HG03045 (cell line): ENCODE results near the gene LDLRAP1.
A peak's percentile ranks its signal among the peaks of the same experiment; 100 is the strongest.
"Not testable (repeated sequence)": the region's sequence is repeated elsewhere in the genome, so short reads cannot be mapped to it uniquely, and the experiment has no call there.

Experiments
- ATAC-seq: cut with Tn5 transposase; IDR thresholded peaks from one replicate; pipeline ENCODE4 v1.9.1; 2021; ENCODE audit warnings: mild to moderate bottlenecking, moderate library complexity; ENCODE audit not compliant: unreplicated experiment

LDLRAP1 gene

DNA sequence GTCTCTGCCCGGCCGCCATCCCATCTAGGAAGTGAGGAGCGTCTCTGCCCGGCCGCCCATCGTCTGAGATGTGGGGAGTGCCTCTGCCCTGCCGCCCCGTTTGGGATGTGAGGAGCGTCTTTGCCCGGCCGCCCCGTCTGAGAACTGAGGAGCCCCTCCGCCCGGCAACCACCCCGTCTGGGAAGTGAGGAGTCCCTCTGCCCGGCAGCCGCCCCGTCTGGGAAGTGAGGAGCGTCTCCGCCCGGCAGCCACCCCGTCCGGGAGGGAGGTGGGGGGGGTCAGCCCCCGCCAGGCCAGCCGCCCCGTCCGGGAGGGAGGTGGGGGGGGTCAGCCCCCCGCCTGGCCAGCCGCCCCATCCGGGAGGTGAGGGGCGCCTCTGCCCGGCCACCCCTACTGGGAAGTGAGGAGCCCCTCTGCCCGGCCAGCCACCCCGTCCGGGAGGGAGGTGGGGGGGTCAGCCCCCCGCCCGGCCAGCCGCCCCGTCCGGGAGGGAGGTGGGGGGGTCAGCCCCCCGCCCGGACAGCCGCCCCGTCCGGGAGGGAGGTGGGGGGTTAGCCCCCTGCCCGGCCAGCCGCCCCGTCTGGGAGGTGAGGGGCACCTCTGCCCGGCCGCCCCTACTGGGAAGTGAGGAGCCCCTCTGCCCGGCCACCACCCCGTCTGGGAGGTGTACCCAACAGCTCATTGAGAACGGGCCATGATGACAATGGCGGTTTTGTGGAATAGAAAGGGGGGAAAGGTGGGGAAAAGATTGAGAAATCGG lies 60.6 kb downstream of the LDLRAP1 start:
- not testable (repeated sequence) for ATAC-seq

DNA sequence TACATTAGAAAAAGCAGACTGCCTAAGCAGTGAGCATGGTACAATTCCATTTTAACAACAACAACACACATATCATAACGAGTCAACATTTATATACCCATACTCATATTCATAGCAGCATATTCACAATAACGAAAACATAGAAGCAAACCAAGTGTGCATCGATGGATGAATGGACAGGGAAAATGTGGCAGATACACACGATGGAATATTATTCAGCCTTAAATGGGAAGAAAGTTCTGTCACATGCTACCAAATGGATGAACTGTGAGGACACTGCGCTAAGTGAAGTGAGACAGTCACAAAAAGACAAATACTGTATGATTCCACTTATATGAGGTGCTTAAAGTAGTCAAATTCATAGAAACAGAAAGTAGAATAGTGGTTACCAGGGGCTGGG lies 63.7 kb downstream of the LDLRAP1 start:
- no peak for ATAC-seq

DNA sequence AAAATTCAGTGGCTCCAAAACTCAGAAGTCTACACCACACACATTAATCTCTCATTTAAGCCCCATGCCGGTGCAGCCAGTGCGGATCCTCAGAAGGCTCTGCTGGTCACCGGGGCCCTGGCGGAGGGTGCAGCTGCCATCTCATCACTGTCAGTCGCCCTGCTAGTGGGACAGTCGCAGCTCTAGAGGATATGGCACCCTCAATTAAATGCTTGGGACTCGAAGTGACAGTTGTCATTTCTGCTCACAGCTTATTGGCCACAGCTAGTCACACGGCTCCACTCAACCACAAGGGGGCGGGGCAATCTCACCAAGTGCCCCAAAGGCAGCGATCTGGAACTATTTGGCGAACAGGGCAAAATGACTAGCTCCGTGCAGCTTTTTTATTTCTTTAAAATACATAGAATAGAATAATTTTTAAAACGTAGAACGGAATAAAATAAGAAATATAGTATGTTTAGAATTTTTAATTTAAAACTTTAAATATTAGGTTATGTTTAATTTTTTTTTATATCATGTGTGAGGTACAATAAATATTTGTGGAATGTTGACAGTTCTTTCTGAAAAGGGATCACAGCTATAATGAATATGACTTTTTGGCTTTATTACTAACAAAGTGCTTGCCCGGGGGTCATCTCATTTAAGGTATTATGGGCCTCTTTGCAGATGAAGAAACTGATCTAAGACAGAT lies 65.2 kb downstream of the LDLRAP1 start:
- ATAC-seq: no peak

DNA sequence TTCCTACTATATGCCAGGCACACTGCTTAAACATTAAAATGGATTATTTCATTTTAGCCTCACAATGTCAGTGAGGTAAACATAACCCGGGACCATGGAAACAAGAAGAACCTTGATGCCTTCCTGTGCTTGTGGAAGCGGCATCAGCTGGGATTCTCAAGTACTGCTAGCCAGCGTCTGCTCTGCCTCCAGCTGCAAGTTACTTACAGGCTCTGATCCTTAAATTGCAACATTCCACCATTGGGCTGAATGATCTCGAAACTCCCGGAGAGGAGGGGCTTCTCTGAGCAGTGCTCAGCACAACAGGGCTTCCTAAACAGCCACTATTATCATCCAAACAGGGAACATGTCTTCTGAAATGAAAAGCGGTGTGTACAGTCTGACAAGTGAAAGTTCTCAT lies 66.5 kb downstream of the LDLRAP1 start:
- no peak for ATAC-seq

DNA sequence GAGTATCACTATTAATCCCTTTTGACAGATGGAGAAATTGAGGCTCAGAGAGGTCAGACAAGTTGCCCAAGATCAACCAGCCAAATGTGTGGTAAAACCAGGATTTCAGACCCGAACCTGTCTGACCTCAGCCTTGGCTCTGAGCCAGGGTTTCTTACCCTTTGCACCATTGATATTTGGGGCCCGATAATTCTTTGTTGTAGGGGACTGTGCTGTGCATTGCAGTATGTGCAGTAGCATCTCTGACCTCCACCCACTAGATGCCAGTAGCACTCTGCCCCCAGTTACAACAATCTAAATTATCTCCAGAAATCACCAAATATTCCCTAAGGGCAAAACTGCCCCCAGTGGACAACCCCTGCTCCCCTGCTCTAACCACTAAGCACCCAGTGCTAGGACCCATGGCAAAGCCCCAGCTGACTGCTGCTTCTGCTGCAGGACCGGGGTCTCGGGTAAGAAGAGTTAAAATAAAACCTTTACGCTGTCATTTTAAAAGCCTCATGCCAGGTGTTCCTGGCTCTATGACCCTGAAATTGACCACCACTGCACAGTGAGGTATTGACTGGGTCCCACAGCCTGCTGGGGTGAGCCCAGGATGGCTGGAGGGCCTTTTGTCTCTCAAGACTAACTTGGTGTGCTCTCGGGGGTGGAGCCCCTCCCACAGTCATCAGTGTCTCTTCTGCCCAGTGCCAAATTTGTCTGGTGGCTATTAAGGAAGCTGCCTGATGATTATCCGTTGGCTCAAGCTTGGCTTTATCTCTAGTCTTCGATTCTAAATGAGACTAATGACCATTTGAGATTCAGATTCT lies 67.6 kb downstream of the LDLRAP1 start:
- no peak for ATAC-seq

DNA sequence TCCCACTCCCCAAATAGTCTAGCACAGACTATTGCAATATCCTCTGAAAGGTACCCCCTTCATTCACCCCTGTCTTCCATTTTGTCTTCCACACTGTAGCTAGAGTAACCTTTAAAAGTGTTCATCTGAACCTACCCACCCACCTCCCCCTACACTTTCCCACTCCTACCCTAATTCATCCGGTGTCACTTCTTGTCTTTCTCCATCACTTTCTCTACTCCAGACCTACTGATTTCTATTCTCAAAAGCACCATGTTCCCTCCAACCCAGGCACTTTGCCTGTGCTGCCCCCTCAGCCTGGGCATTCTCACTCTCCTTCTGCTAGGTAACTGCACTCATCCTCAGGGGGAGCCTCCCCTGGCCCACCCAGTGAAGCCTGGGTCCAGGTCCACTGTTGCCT lies 68.4 kb downstream of the LDLRAP1 start:
- no peak for ATAC-seq

DNA sequence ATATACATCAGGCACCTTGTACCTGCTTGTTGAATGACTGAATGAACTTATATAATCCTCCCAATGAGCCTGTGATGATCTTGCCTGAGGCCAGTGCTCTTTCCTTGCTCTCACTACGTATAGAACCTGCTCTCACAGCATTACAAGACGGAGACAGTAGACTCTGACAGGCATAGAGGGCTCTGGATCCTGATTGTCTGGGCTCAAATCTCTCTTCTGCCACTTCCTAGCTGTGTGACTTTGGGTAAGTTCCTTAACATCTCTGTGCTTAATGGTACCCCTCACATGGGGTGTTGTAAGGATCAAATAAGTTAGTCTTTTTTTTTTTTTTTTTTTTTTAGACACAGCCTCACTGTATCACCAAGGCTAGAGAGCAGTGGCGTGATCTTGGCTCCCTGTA lies 69.0 kb downstream of the LDLRAP1 start:
- no peak for ATAC-seq

DNA sequence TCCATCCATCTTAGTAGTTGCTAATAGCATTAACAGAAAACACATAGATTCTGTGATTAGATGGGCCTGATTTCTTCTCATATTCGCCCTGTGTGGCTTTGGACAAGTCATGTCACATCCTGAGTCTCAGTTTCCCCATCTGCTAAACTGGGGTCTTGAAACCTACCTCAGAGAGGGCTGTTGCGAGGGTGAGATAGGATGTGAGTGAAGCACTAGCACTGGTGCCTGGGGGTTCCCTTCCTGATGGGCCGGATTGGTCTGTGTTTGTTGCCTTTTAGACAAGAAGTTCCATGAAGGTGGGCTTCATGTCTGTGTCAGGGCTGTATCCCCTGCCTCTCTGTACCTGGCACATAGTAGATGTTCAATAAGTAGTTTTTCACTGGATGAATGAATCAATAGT lies 69.7 kb downstream of the LDLRAP1 start:
- ATAC-seq: no peak

DNA sequence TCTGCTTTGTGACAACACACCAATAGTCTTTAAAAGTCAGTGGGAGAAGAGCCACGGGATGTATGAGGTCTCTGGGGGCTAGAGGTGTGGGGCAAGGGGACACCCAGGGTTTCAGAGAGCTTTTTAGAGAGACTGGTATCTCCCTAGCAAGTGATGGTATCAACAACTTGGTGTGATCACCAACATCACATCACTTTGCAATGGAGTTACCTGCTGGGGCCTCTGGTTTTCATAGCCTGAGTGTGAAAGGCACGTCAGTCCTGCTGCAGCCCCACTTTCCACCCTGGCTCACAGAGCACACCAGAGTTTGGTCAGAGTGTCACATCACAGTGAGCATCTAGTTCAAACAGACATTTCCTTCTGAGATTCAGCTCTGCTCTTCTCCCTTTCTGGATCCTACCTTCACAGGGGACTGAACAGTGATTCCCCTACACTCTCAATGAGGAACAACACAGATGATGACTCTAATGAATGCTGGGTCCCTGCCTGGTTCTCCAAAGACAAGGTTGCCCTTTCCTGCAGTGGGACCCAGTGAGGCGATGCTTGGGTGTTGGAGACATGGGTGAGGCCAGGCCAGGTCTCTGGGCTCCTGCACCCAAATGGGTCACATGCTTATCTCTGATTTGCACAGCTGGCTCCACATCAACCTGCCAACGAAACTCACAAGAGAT lies 71.2 kb downstream of the LDLRAP1 start:
- no peak for ATAC-seq

DNA sequence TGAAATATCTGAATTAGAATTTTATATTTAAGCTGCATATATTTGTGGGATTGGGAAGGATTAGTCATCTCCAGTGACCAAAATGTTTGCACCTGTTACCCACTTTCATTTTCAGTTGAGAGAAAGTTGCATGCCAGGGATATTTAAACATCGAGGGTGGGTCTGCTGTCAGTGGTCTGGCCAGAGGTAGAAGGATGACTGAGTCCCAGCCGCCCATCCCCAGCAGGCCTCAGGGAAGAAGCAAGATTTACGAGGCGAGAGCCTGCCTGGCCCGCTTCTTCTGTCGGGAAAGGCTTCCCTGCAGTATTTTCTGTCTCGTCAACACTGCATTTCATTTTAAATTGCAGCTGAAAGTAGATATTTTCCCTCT lies 71.8 kb downstream of the LDLRAP1 start:
- no peak for ATAC-seq

DNA sequence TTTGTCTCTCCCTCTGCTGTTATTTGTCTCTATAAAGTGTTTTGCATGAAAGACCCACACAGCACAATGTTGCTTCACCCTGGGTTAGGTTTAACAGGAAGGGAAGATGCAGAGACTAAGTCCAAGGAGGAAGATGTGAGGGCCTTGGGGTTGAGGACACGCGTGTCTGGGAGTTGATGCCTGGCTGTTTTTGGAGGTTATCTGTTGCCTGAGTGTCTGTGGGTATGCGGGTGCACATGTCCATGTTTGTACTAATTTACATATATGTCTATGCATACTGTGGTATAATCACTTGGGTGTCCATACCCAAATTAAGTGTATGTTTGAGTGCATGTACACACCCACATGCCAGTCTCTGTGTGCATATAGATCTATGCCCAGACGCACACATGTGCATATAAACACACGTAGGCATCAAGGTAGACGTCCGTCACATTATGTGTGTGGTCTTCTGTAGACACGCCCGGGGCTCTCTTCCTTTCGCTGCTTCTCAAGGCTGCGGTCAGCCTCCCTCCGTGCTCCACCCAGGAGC lies 72.2 kb downstream of the LDLRAP1 start:
- no peak for ATAC-seq

DNA sequence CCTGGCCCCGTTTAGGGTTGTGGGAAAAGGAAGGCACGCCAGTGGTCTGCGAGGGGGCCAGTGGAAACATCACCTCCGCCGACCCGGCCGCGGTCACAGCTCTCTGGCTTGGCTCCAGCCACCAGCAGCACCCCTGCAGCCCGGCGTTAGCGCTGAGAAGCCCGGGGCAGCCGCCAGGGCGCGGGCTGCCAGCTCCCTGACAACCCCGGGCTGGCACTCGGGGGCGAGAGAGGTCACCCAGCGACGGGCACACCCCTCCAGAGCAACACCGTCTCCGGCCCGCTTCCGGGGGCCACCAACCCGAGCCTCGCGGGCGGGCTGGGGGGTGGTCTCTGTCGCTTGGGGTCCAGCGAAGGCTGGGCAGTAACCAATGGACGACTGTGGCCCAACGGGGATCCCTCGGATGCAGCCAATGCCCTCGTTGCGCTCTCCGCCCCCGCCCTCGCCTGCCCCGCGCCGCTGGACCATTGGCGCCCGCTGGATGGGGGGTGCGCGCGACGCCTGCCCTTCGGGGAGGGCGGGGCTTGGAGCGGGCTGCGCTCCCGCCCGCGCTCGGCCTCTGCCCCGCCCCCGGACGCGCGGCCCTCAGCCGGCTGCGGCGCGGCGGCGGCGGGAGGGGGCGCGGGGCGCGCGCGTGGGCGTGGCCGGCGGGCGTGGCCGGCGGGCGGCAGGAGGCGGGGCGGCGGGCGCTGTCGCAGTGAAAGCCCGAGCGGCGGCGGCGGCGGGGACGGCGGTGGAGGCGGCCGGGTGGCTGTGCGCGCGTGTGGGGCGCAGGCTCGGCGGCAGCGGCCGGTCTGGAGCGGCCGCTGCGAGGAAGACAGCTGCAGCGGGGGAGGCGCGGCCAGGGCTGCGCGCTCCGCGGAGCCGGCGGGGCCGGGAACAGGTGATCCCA lies 72.9 kb downstream of the LDLRAP1 start, which contains the start of gene MAN1C1:
MAN1C1 (plus strand) TSS at position 697 of the 892 bp plus-strand sequence. CDS start 1,007 bp downstream, outside the sequence.
- peak; percentile 59 for ATAC-seq

DNA sequence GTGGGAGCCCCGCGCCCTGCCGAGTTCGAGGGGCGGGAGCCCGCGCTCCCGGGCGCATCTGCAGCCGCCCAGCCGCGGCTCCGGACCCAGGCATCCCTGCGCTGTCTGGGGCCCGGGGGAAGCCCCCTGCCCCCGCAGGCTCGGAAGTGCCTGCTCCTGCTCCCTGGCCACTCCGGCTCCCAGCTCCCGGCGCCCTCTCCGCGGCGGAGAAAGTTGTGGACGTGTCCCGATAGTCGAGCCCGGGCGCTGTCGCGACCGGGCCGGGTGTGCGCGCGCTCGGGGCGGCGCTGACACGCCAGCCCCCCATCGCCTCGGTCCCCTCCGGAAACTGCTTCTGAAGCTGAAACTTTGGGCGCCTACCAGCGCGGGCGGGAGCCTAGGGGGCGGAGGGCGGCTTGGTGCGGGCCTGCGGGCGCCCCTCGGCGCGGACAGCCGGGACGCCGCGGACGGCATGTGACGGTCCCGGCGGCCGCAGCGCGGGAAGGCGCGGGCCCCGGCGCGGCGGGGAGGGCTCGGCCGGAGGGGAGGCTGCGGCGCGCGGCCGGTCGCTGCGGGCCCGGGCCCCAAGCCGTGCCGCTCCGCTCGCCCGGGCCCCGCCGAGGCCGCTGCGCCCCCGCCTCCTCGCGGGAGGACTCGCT lies 73.7 kb downstream of the LDLRAP1 start:
- ATAC-seq: no peak

DNA sequence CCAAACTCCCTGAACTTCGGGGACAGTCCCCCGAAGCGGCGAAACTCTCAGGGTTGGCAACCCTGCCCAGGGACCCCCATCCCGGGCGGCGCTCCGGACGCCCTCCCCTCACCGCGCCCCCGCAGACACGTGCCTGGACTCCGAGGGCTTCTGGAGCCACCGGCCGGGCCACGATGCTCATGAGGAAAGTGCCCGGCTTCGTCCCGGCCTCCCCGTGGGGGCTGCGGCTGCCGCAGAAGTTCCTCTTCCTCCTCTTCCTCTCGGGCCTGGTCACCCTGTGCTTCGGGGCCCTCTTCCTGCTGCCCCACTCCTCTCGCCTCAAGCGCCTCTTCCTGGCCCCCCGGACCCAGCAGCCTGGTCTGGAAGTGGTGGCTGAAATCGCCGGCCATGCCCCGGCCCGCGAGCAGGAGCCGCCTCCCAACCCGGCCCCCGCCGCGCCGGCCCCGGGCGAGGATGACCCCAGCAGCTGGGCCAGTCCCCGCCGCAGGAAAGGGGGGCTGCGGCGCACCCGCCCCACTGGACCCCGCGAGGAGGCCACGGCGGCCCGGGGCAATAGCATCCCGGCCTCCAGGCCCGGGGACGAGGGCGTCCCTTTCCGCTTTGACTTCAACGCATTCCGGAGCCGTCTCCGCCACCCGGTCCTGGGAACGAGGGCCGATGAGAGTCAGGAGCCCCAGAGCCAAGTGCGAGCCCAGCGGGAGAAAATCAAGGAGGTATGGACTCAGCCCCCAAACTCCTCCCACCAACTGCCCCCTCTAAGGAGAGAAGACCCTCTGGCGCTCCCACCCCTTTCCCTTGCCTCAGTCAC lies 74.4 kb downstream of the LDLRAP1 start:
- ATAC-seq: no peak

DNA sequence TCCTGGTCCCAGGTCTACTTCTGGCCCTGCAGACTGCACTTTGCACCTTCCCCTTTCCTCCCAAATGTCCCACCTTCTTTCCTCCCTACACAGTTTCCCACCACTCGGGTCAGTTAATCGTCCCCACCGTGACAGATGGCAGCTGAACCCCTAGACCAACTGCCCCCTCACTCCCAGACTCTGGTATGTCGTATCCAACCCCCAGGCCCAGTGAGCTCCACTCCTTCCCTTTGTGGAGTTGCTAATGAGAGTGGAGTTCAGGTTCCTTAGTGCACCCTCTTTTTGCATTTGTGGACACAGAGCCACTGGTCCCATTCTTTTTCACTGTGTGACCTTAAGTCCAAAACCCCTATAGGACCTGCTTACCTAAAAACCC lies 75.0 kb downstream of the LDLRAP1 start:
- ATAC-seq: no peak
